SK-N-MC (cell line): Measurements from ENCODE around the gene NR0B2.
A peak's percentile ranks its signal among the peaks of the same experiment; 100 is the strongest.

Source experiments
- DNase-seq: peaks from one replicate; pipeline ENCODE4 v3.0.0-alpha.2; 2011; ENCODE audit warnings: low read depth, low spot score
- H3K27ac ChIP-seq: fragments of 200-600 bp; sonication (generic); 2 replicates; pipeline ENCODE4 v1.5.1; 2016; ENCODE audit warnings: mixed run types
- H3K36me3 ChIP-seq: fragments of 200-600 bp; sonication (generic); 2 replicates; pipeline ENCODE4 v1.6.1; 2017; ENCODE audit warnings: antibody characterized with exemption, low read length, mixed read lengths; ENCODE audit not compliant: insufficient read depth
- H3K4me3 ChIP-seq: fragments of 200-600 bp; sonication (generic); 2 replicates; pipeline ENCODE4 v1.5.1; 2016
- H3K9ac ChIP-seq: fragments of 200-600 bp; sonication (generic); 2 replicates; pipeline ENCODE4 v1.8.0; 2017; ENCODE audit warnings: mixed run types, mixed read lengths; ENCODE audit not compliant: insufficient read length
- H3K9me3 ChIP-seq: fragments of 200-600 bp; sonication (generic); 2 replicates; pipeline ENCODE4 v1.6.1; 2017; ENCODE audit warnings: low read depth, mild to moderate bottlenecking, antibody characterized with exemption, low read length, moderate library complexity, mixed read lengths
- EZH2 ChIP-seq: fragments of 200-600 bp; sonication (generic); IDR thresholded peaks from one replicate; pipeline ENCODE4 v1.6.1; 2017; ENCODE audit warnings: antibody characterized with exemption
- FOXP2 ChIP-seq: optimal IDR thresholded peaks from 2 replicates; pipeline ENCODE3; 2011; ENCODE audit warnings: mild to moderate bottlenecking, moderate library complexity; ENCODE audit not compliant: insufficient read depth; ENCODE audit errors: extremely low read length, control extremely low read depth
- POLR2AphosphoS5 ChIP-seq: IDR thresholded peaks from 2 replicates; pipeline ENCODE4 v1.6.1; 2012; ENCODE audit warnings: mild to moderate bottlenecking, low read depth, low read length, borderline replicate concordance

NR0B2 gene

DNA sequence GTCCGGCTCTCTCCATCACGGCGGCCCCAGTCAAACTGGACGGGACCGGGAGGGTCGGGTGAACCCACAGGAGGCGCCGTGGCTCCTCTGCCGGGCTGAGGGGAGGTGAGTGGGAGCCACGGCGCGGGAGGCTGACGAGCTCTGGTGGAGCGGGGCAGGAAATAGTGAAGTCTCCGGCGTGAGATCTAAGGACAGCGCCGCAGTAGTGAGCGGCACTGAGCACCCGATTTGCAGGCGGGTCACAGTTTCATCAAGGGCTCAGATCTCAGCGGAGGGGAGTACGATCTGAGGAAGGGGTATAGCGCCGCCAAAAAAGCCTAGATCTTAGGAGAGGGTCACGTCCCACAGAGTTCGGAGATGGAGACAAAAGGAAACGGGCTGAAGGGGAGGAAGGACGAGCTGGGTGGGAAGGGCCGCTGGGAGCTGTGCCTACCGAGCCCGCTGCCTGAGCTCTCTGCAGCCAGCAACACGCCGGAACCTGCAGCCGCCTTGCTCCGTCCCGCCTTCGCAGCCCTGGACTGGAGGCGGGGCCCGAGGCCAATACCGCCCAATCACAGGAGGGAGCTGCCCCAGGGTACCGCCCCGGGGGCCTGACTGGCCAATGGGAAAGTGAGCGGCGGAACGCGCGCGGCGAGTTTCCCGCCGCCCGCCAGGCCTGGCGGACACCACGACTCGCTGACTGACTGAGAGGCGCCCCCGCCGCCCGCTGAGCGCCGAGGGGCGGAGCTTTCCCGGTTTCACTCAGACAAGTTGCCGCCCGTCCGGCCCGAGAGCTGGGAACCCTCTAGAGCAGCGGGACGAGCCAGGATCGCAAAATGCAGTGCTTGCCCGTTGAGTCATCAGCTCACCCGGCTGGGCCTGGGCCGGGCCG is 48.9 kb downstream of the NR0B2 start:
- DNase-seq: peak; percentile 58

DNA sequence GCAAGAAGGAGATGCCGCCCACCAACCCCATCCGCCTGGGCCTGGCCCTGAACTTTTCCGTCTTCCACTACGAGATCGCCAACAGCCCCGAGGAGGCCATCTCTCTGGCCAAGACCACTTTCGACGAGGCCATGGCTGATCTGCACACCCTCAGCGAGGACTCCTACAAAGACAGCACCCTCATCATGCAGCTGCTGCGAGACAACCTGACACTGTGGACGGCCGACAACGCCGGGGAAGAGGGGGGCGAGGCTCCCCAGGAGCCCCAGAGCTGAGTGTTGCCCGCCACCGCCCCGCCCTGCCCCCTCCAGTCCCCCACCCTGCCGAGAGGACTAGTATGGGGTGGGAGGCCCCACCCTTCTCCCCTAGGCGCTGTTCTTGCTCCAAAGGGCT is 50.1 kb downstream of the NR0B2 start:
- Histone ChIP-seq H3K9ac (no peak overlapping the region), H3K36me3 (no peaks in the 10 kb centered on the region), H3K4me3 (no peak overlapping the region), H3K9me3 (no peaks in the 10 kb centered on the region), H3K27ac (no peak overlapping the region)
- TF ChIP-seq FOXP2 (no peak), POLR2AphosphoS5 (no peak), EZH2 (no peak)
- no peak for DNase-seq

More for the DNA sequence above, 48.9 kb downstream of the NR0B2 start:
- Histone ChIP-seq H3K27ac (peak overlapping the region; percentile 81), H3K36me3 (no peaks in the 10 kb centered on the region), H3K9me3 (no peaks in the 10 kb centered on the region), H3K4me3 (peak overlapping the region; percentile 92), H3K9ac (peak overlapping the region; percentile 84)
- TF ChIP-seq POLR2AphosphoS5 (peak; percentile 92), EZH2 (no peak)

DNA sequence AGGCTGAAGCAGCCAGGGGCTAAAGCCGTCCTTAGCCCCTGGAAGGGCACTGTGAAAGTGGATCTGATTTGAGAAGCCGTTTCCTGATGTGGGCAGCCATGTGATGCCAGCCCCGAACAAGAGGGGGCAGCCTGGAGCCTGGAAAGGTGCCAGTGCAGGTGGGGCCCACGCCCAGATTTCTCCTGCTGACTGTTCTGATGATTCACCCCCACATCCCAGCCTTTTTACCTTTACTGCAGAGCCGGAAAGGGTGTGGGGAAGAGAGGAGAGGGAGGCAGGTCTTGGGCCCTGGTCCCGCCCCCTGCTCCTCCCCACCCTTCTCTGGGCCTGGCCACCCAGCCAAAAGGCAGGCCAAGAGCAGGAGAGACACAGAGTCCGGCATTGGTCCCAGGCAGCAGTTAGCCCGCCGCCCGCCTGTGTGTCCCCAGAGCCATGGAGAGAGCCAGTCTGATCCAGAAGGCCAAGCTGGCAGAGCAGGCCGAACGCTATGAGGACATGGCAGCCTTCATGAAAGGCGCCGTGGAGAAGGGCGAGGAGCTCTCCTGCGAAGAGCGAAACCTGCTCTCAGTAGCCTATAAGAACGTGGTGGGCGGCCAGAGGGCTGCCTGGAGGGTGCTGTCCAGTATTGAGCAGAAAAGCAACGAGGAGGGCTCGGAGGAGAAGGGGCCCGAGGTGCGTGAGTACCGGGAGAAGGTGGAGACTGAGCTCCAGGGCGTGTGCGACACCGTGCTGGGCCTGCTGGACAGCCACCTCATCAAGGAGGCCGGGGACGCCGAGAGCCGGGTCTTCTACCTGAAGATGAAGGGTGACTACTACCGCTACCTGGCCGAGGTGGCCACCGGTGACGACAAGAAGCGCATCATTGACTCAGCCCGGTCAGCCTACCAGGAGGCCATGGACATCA is 50.7 kb downstream of the NR0B2 start, which contains the start of gene SFN:
SFN (plus strand) TSS at position 369 of the 904 bp plus-strand sequence; CDS start at position 433, 64 bp downstream.
- Histone ChIP-seq H3K9me3 (no peaks in the 10 kb centered on the region), H3K9ac (no peak within 1 kb of the TSS), H3K4me3 (no peak within 1 kb of the TSS), H3K27ac (no peak within 1 kb of the TSS), H3K36me3 (no peaks in the 10 kb centered on the region)
- DNase-seq: no peak
- no peak for TF ChIP-seq EZH2
- TF ChIP-seq FOXP2: no peak
- TF ChIP-seq POLR2AphosphoS5: no peak

DNA sequence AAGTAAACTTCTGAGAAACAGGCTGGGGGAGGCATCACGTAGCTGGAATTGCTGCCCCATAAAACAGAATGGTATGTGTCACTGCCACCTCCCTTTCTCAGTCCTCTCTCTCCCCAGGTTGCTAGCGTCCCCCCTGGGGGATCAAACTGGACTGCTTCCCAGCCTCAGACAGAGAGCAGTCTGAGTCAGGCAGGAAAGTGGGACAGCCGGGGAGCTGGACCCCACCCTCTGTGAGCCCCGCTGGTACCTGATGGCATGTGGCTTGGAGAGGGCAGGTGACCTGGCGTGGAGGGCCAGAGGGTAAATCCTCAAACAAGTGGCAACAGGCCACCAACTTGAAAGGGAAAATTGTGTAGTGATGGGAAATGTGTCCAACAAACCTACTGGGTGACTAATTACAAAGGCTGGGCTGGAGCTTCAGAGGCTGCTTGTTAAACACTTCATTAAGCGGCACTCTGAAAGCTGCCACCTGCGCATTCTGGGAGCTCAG is 51.8 kb downstream of the NR0B2 start:
- no peak overlapping the region for H3K4me3 ChIP-seq
- no peaks in the 10 kb centered on the region for H3K36me3 ChIP-seq
- H3K9me3 ChIP-seq: no peaks in the 10 kb centered on the region
- no peak overlapping the region for H3K27ac ChIP-seq
- no peak for DNase-seq
- TF ChIP-seq EZH2 (no peak), FOXP2 (no peak), POLR2AphosphoS5 (no peak)
- H3K9ac ChIP-seq: no peak overlapping the region
